ENCODE data around the gene NELL2. TPM values are rescaled to one million over a fixed set of nuclear protein-coding genes. Genes with fewer than 3 reads are reported as not detected.

Gene NELL2
- polyA plus RNA-seq, 3 donors, result 0.09 to 0.98 (median 0.39) TPM

GRCh38 chr12:44589697-44590096, 286.4 kb downstream of the NELL2 start:
- H3K4me2 ChIP-seq (replicated peaks; ENCODE audit: extremely low read depth, low read length, poor library complexity, severe bottlenecking), result no peak overlapping the region
- no peak overlapping the region for H3K4me3 ChIP-seq (replicated peaks in 1 of 3; ENCODE audit: low read depth in 2 of 3, low read length in 3 of 3)
- no peak overlapping the region for H2AFZ ChIP-seq (ENCODE audit: insufficient read depth, low read depth, low read length, poor library complexity, severe bottlenecking)
- intact Hi-C loops (cut with micrococcal nuclease), result no loop called here
- no peaks in the 10 kb centered on the region for H3K36me3 ChIP-seq (replicated peaks in 1 of 2; ENCODE audit: control insufficient read depth in 1 of 2, insufficient read depth in 2 of 2, low read length in 2 of 2)
- no peaks in the 10 kb centered on the region for H4K20me1 ChIP-seq (ENCODE audit: insufficient read depth, low read length)
- no peak for TF ChIP-seq CTCF (IDR thresholded peaks at IDR 0.05)
- Mint-ChIP-seq H3K27me3 (ENCODE audit: low read depth in 3 of 3) (no peaks in the 10 kb centered on the region), H3K36me3 (no peaks in the 10 kb centered on the region), H3K9me3 (peaks cover 0 to 4% (median 3%) of the 10 kb centered on the region in 7 donors), H3K27ac (no peak overlapping the region), H3K4me3 (no peak overlapping the region), H3K4me1 (no peaks in the 10 kb centered on the region)
- no peaks in the 10 kb centered on the region for H3K79me2 ChIP-seq (ENCODE audit: insufficient read depth, low read length)
- no peak for DNase-seq
- no peak overlapping the region for H3K27ac ChIP-seq (ENCODE audit: low read depth in 1 of 2, low read length in 2 of 2)
- no peak overlapping the region for H3K9ac ChIP-seq (ENCODE audit: insufficient read depth, low read length, poor library complexity, severe bottlenecking)
- peaks cover 3 to 4% of the 10 kb centered on the region in 2 donors for H3K9me3 ChIP-seq (replicated peaks in 1 of 2; ENCODE audit: control insufficient read depth in 1 of 2, insufficient read depth in 1 of 2, low read length in 2 of 2)
- no peaks in the 10 kb centered on the region for H3K4me1 ChIP-seq (ENCODE audit: control insufficient read depth in 1 of 2, insufficient read depth in 2 of 2, low read length in 2 of 2)
- no peaks in the 10 kb centered on the region for H3K27me3 ChIP-seq (ENCODE audit: control insufficient read depth in 2 of 2, insufficient read depth in 2 of 2, low read length in 2 of 2)

- no peak overlapping the region for H3K27ac Mint-ChIP-seq
- no peak for TF ChIP-seq CTCF (IDR thresholded peaks at IDR 0.05)
- no CpG with 5 or more reads among the region's 1 CpG for WGBS (ENCODE audit: insufficient coverage)
- Histone ChIP-seq H3K27me3 (ENCODE audit: control insufficient read depth in 2 of 2, insufficient read depth in 2 of 2, low read length in 2 of 2) (no peaks in the 10 kb centered on the region), H3K4me3 (replicated peaks in 1 of 3; ENCODE audit: low read depth in 2 of 3, low read length in 3 of 3) (no peak overlapping the region), H4K20me1 (ENCODE audit: insufficient read depth, low read length) (no peaks in the 10 kb centered on the region), H3K9ac (ENCODE audit: insufficient read depth, low read length, poor library complexity, severe bottlenecking) (no peak overlapping the region), H3K4me2 (replicated peaks; ENCODE audit: extremely low read depth, low read length, poor library complexity, severe bottlenecking) (no peak overlapping the region), H3K4me1 (ENCODE audit: control insufficient read depth in 1 of 2, insufficient read depth in 2 of 2, low read length in 2 of 2) (no peaks in the 10 kb centered on the region), H2AFZ (ENCODE audit: insufficient read depth, low read depth, low read length, poor library complexity, severe bottlenecking) (no peak overlapping the region), H3K27ac (ENCODE audit: low read depth in 1 of 2, low read length in 2 of 2) (no peak overlapping the region), H3K36me3 (replicated peaks in 1 of 2; ENCODE audit: control insufficient read depth in 1 of 2, insufficient read depth in 2 of 2, low read length in 2 of 2) (no peaks in the 10 kb centered on the region), H3K79me2 (ENCODE audit: insufficient read depth, low read length) (no peaks in the 10 kb centered on the region), H3K9me3 (replicated peaks in 1 of 2; ENCODE audit: control insufficient read depth in 1 of 2, insufficient read depth in 1 of 2, low read length in 2 of 2) (peaks cover 3 to 4% of the 10 kb centered on the region in 2 donors)
- no peak overlapping the region for H3K4me3 Mint-ChIP-seq
- no peaks in the 10 kb centered on the region for H3K4me1 Mint-ChIP-seq
- intact Hi-C loops (cut with micrococcal nuclease), result no loop called here
- peaks cover 0 to 7% (median 1%) of the 10 kb centered on the region in 7 donors for H3K9me3 Mint-ChIP-seq
- DNase-seq, result no peak
- no peaks in the 10 kb centered on the region for H3K27me3 Mint-ChIP-seq (ENCODE audit: low read depth in 3 of 3)
- H3K36me3 Mint-ChIP-seq, result no peaks in the 10 kb centered on the region
Measured at GRCh38 chr12:44588651-44589050, 287.5 kb downstream of the NELL2 start.

Data from CD14-positive monocyte (primary cell).